K562 (cell line): ENCODE results near the gene ENKUR. TPM values are rescaled to one million over a fixed set of nuclear protein-coding genes. Genes with fewer than 3 reads are reported as not detected.
A peak's percentile ranks its signal among the peaks of the same experiment; 100 is the strongest.

Experiments used
- ATAC-seq: fragments of 200-7000 bp; cut with Tn5 transposase; 3 replicates; pipeline ENCODE4 v1.9.1; 2020; ENCODE audit warnings: moderate library complexity
- BruUV-seq: library from RNA; stranded (reverse); fragments of 400-500 nt; replicated peaks from 2 replicates; lab custom pipeline; 2021; lab: Mats Ljungman, UMichigan
- CTCF ChIA-PET: fragments of 300-600 bp; formaldehyde crosslinking; extraction: SDS; loops from one replicate; lab custom pipeline; 2021; ENCODE audit warnings: low intra/inter-chr PET ratio; lab: Yijun Ruan, JAX
- POLR2A ChIA-PET: fragments of 300-600, 350-650 bp; sonication (Branson Sonifier 250); formaldehyde crosslinking; extraction: SDS; loops from one replicate; lab custom pipeline; 2021; ENCODE audit warnings: antibody characterized with exemption, inconsistent platforms; lab: Yijun Ruan, JAX
- DNase-seq, 4 experiments: peaks; one replicate each; pipeline versions ENCODE4 v3.0.0 to v3.0.0-alpha.2; 2011 to 2018; ENCODE audit warnings: low spot score in 3 of 4, mixed read lengths in 3 of 4; ENCODE audit errors: extremely low read depth in 1 of 4
- FAIRE-seq: peaks from 2 replicates; lab custom pipeline; 2011; peaks lifted over from hg19 to GRCh38; lab: Jason Lieb, UNC
- H2AFZ ChIP-seq: 2 replicates; pipeline ENCODE4 v1.6.0; 2011; ENCODE audit warnings: low read depth, low read length, control low read depth, inconsistent platforms
- H3K27ac ChIP-seq: fragments of 200-600 bp; 3 replicates; pipeline ENCODE4 v1.8.0; 2011; ENCODE audit warnings: low read depth, mild to moderate bottlenecking, control low read depth, inconsistent platforms, low read length, moderate library complexity, mixed read lengths; ENCODE audit errors: extremely low read depth
- H3K27me3 ChIP-seq, 2 experiments: fragments of 300-600 bp in 1 of 2; 2 replicates in 1 of 2; 3 replicates in 1 of 2; pipeline versions ENCODE4 v1.6.0 to v1.8.0; 2011; ENCODE audit warnings: inconsistent platforms in 2 of 2, low read length in 2 of 2, mild to moderate bottlenecking in 1 of 2, mixed read lengths in 1 of 2, moderate library complexity in 1 of 2; ENCODE audit not compliant: control insufficient read depth in 2 of 2, insufficient read depth in 2 of 2
- H3K36me3 ChIP-seq: fragments of 300-600 bp; 3 replicates; pipeline ENCODE4 v1.8.0; 2011; ENCODE audit warnings: mild to moderate bottlenecking, low read length, inconsistent platforms; ENCODE audit not compliant: control insufficient read depth, insufficient read depth
- H3K4me1 ChIP-seq, 2 experiments: fragments of 200-600 bp in 1 of 2; replicated peaks in 1 of 2; 2 replicates in 1 of 2; 3 replicates in 1 of 2; pipeline versions ENCODE4 v1.5.1 to v1.8.0; 2011; ENCODE audit warnings: inconsistent platforms in 2 of 2, low read length in 2 of 2, mild to moderate bottlenecking in 1 of 2, mixed read lengths in 1 of 2, moderate library complexity in 1 of 2; ENCODE audit not compliant: control insufficient read depth in 2 of 2, insufficient read depth in 2 of 2
- H3K4me2 ChIP-seq: 2 replicates; pipeline ENCODE4 v1.6.1; 2011; ENCODE audit warnings: low read length, control low read depth, inconsistent platforms, mixed read lengths; ENCODE audit not compliant: insufficient read depth
- H3K4me3 ChIP-seq: fragments of 200-600 bp; sonication (generic), shearing (Covaris generic); 2 replicates; pipeline ENCODE4 v1.5.1; 2016; ENCODE audit warnings: control low read depth, inconsistent platforms
- H3K79me2 ChIP-seq: fragments of 200-600 bp; 3 replicates; pipeline ENCODE4 v1.8.0; 2011; ENCODE audit warnings: low read length, inconsistent platforms; ENCODE audit not compliant: control insufficient read depth, insufficient read depth
- H3K9ac ChIP-seq, 2 experiments: 2 replicates each; pipeline versions ENCODE4 v1.6.0 to v1.6.1; 2011; ENCODE audit warnings: low read depth in 2 of 2, low read length in 2 of 2, control low read depth in 1 of 2, inconsistent platforms in 1 of 2, mild to moderate bottlenecking in 1 of 2, mixed read lengths in 1 of 2; ENCODE audit not compliant: insufficient read depth in 1 of 2
- H3K9me1 ChIP-seq: one replicate; pipeline ENCODE4 v1.6.0; 2011; ENCODE audit warnings: inconsistent platforms, mild to moderate bottlenecking, low read length, moderate library complexity; ENCODE audit not compliant: control insufficient read depth, insufficient read depth
- H3K9me3 ChIP-seq: replicated peaks from 2 replicates; pipeline ENCODE4 v1.5.1; 2011; ENCODE audit warnings: low read depth, low read length, inconsistent platforms; ENCODE audit not compliant: control insufficient read depth, insufficient read depth
- H4K20me1 ChIP-seq: replicated peaks from 2 replicates; pipeline ENCODE4 v1.6.1; 2011; ENCODE audit warnings: low read length, inconsistent platforms, mixed read lengths; ENCODE audit not compliant: control insufficient read depth, insufficient read depth
- CGGBP1 ChIP-seq: fragments of 250-450 bp; sonication (Bioruptor Pico); IDR thresholded peaks from 2 replicates; pipeline ENCODE4 v1.9.0; 2021; ENCODE audit warnings: mild to moderate bottlenecking
- CREB1 ChIP-seq, 2 experiments: sonication (generic) in 1 of 2; formaldehyde crosslinking in 1 of 2; IDR thresholded peaks; 2 replicates each; pipeline versions ENCODE4 v1.6.1 to v1.8.0; 2012 to 2022; ENCODE audit warnings: inconsistent platforms in 1 of 2, mild to moderate bottlenecking in 1 of 2, missing genetic modification reagents in 1 of 2, moderate library complexity in 1 of 2
- E2F1 ChIP-seq: sonication (generic); formaldehyde crosslinking; IDR thresholded peaks from 2 replicates; pipeline ENCODE4 v1.8.1; 2023; ENCODE audit warnings: mild to moderate bottlenecking, missing genetic modification reagents, moderate library complexity
- FOXJ2 ChIP-seq: fragments of 200-800 bp; sonication (Bioruptor generic); IDR thresholded peaks from 2 replicates; pipeline ENCODE4 v1.6.1; 2016; ENCODE audit warnings: missing genetic modification characterization, missing compliant biosample characterization
- GTF2F1 ChIP-seq: IDR thresholded peaks from 2 replicates; pipeline ENCODE4 v1.6.1; 2011; ENCODE audit warnings: low read depth, low read length, improper control_type of control experiment
- HCFC1 ChIP-seq: IDR thresholded peaks from 2 replicates; pipeline ENCODE4 v1.6.1; 2012; ENCODE audit warnings: low read depth, low read length, improper control_type of control experiment
- PHF8 ChIP-seq: fragments of 200-600 bp; sonication (generic); IDR thresholded peaks from 2 replicates; pipeline ENCODE4 v1.6.1; 2012; ENCODE audit warnings: mixed run types, mild to moderate bottlenecking, inconsistent platforms, low read length, moderate library complexity, borderline replicate concordance
- TCF3 ChIP-seq: sonication (generic); formaldehyde crosslinking; IDR thresholded peaks from 2 replicates; pipeline ENCODE4 v1.4.0; 2020; ENCODE audit warnings: mild to moderate bottlenecking, missing genetic modification reagents
- ZBTB17 ChIP-seq: fragments of 450-650 bp; formaldehyde crosslinking; IDR thresholded peaks from 2 replicates; pipeline ENCODE4 v1.4.0; 2020; ENCODE audit warnings: mild to moderate bottlenecking
- ZNF589 ChIP-seq: fragments of 200-800 bp; sonication (Bioruptor generic); IDR thresholded peaks from 2 replicates; pipeline ENCODE4 v1.6.1; 2016; ENCODE audit warnings: low read depth, missing genetic modification characterization, missing compliant biosample characterization
- ZNF592 ChIP-seq: fragments of 450-650 bp; IDR thresholded peaks from 2 replicates; pipeline ENCODE4 v1.6.1; 2017; ENCODE audit warnings: antibody characterized with exemption, mild to moderate bottlenecking
- ZNF830 ChIP-seq: fragments of 250-450 bp; sonication (Bioruptor Pico); IDR thresholded peaks from 2 replicates; pipeline ENCODE4 v1.5.0; 2021; ENCODE audit warnings: mild to moderate bottlenecking
- WGBS: fragments of 100-300 bp; shearing (Covaris generic); methylation state at CpG from one replicate; pipeline ENCODE4 v1.1.6; 2016; ENCODE audit warnings: low coverage, mixed read lengths; ENCODE audit not compliant: insufficient coverage; ENCODE audit errors: missing lambda C conversion rate; 5-methylcytosine and 5-hydroxymethylcytosine counted together
- in situ Hi-C: fragments of 300-500 bp; cut with MboI; formaldehyde crosslinking; loops from 4 replicates; pipeline ENCODE4 v1.15.0; 2018; ENCODE audit warnings: inconsistent platforms, mixed read lengths
- intact Hi-C: fragments of 100-400 bp; cut with micrococcal nuclease; formaldehyde crosslinking; loops from 2 replicates; pipeline ENCODE4 v1.14.2; 2022
- polyA plus RNA-seq, 8 experiments: library from polyadenylated mRNA; depleted of rRNA in 4 of 8; stranded (reverse) in 5 of 8; unstranded in 3 of 8; fragments of >200 nt; fragmentation: Nextera tagmentation in 2 of 8; fragmentation: Illumina TruSeq in 1 of 8; extraction: Ambion mirVana in 2 of 8; extraction: Trizol in 1 of 8; gene quantifications; 2 replicates each; pipeline versions ENCODE4 v1.2.1 to v1.2.3, GENCODE V29; 2011 to 2014; ENCODE audit warnings: inconsistent platforms in 1 of 8, missing spikeins in 1 of 8
- total RNA-seq, 7 experiments: library from RNA; depleted of rRNA in 6 of 7; stranded (reverse); fragments of >200 nt in 6 of 7; fragmentation: Illumina TruSeq in 2 of 7; extraction: Trizol in 2 of 7; gene quantifications; 2 replicates each; pipeline versions ENCODE4 v1.2.1 to v1.2.3, GENCODE V29; 2011 to 2021; ENCODE audit warnings: low replicate concordance in 1 of 7

Gene ENKUR
- total and polyA plus RNA-seq, 9 of the 15 experiments (the other 6 are each of a cell fraction or from before 2014, with no cell fraction given), result 0.06 to 0.46 (median 0.20) TPM

GRCh38 chr10:25064401-25064800, 48.4 kb upstream of the ENKUR start:
- Histone ChIP-seq H3K4me2 (no peak overlapping the region), H3K27me3 (no peaks in the 10 kb centered on the region), H3K9ac (no peak overlapping the region), H3K9me1 (no peaks in the 10 kb centered on the region), H3K4me1 (peaks cover 15 to 37% of the 10 kb centered on the region in 2 experiments; a peak in 3 of 5 replicates), H3K27ac (no peak overlapping the region), H3K79me2 (no peaks in the 10 kb centered on the region), H2AFZ (peak overlapping the region; percentile 1; the same call in 1 of the 2 replicates), H3K4me3 (no peak overlapping the region), H3K36me3 (no peaks in the 10 kb centered on the region), H4K20me1 (no peaks in the 10 kb centered on the region), H3K9me3 (no peaks in the 10 kb centered on the region)
- BruUV-seq, result no TSS peak
- 80% methylated on average over 2 of the region's 2 CpGs for WGBS
- ATAC-seq (no peak), DNase-seq (no peak), FAIRE-seq (no peak)
- no peak for TF ChIP-seq E2F1 (CRISPR knock-in tag)
- TF ChIP-seq CGGBP1 (CRISPR knock-in tag), result no peak
- no peak for TF ChIP-seq GTF2F1
- TF ChIP-seq ZBTB17 (CRISPR knock-in tag), result no peak
- no peak for TF ChIP-seq HCFC1
- TF ChIP-seq ZNF592, result no peak
- TF ChIP-seq PHF8, result no peak
- no peak for TF ChIP-seq TCF3 (CRISPR knock-in tag)
- TF ChIP-seq ZNF830, result no peak
- no peak for TF ChIP-seq FOXJ2 (tag)
- TF ChIP-seq CREB1 (IDR thresholded peaks at IDR 0.05), result no peak
- no peak for TF ChIP-seq CREB1 (CRISPR knock-in tag; IDR thresholded peaks at IDR 0.05)
- TF ChIP-seq ZNF589 (CRISPR knock-in tag), result no peak
- CTCF ChIA-PET, result no interaction called here
- in situ Hi-C loops, result no loop called here
- intact Hi-C loops, result no loop called here
- POLR2A ChIA-PET, result interaction anchor here (0.6 to 0.7 kb wide), 2 partner anchors 419 to 1493 kb away, joined by 3 to 4 read pairs; no protein-coding TSS in a partner anchor
